ENCODE results near the gene ACAP1.
"Not testable (repeated sequence)": the region's sequence is repeated elsewhere in the genome, so short reads cannot be mapped to it uniquely, and the experiment has no call there.

Gene ACAP1

DNA sequence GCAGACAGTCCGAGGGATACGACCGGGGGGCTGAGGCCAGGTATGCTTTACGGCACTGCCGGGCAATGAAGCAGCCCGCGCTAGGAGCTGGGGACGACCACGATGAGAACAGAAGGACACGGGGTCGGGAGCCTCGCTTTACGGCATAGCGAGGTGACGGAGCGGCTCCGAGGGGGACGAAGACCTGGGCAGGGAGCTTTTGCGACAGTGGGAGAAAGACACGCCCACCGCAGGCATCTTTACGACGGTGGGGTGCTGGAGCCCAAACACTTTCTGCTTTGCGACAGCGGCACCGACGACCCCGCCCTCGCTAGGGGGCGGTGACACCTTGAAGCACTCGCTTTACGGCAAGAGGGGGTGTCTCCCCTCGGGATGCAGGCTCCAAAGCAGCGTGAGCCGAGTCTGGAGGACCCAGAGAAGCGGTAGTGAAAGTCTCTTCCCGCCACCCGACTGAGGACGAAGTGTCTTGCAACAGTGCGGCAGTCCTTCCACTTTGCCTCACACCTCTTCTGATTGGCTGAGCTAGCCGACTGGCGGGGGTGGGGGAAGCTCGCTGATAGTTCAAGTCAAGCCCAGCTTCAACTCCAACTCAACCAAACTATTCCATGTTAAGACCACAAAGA is 6.8 kb upstream of the ACAP1 start:
- DNase-seq, result peak; percentile 98

DNA sequence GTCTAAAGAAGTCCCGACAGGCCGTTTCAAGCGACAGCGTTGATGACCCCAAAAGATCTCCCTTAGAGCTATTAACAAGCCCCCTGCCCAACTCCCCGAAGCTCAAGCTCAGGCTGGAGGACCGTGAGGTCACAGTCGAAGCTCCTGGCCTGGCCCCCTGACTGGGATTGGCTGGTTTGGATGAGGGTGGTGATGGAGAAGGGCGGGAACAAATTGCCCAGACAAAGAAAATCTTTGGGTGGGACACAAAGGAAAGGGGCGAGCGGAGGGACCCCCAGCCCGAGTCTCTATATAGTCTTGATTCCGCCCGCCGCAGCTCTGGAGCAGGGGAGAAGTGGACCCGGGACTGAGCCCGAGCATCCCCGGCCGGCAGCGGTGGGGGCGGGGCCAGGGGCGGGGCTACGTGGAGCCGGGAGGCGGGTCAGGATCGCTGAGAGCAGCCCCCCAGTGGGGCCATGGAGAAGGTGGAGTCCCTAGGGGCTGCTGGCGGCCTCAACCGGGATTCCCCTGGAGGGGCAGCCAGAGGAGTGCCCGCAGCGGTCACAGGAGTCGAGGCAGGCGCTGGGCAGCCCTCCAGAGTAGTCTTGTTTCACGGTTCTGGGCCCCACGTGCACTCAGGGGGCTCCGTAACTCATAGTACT is 6.2 kb upstream of the ACAP1 start:
- peak; percentile 86 for DNase-seq

DNA sequence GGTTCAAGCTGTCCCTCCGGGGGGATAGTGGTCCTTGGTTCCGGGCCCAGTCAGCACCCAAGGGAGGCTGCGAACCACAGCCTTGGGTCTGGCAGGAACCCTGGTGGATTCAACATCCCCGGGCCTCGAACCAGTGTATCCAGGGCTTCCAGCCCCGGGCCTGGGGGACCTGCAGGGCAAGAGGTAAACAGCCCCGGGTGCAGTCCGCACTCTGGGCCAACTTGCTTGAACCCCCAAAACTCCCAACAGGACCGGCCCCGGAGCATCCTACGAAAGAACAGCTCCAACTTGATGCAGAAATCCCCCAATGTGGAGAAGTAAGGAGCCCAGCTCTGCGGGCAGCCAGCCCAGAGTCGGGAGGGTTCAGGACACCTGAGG is 5.7 kb upstream of the ACAP1 start:
- DNase-seq, result no peak

DNA sequence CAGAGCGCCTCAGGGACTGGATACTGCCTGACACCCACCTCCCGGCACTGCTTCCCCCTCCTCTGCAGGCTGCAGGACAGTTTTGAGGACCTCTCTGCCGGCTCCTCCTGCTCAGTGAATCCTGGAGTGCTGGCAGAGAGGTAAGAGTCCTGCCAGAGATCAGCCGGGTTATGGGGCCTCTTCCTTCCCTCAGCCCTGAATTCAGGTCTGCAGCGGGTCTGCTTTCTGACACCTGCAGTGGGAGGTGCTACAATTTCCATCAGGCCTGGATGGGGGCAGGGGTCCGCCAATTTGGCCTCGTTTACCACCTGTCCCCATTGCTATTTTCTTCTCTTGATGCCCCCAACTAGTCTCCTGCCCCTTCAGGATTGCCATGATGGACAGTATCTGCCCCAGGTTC is 4.2 kb upstream of the ACAP1 start:
- DNase-seq, result no peak

DNA sequence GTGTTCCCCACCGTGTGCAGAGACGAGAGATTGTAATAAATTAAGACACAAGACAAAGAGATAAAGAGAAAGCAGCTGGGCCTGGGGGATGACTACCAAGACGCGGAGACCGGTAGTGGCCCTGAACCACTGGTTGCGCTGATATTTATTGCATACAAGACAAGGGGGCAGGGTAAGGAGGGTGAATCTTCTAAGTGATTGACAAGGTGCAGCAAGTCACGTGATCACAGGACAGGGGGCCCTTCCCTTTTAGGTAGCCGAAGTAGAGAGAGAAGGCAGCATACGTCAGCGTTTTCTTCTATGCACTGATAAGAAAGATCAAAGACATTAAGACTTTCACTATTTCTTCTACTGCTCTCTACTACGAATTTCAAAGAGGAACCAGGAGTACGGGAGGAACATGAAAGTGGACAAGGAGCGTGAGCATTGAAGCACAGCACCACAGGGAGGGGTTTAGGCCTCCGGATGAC is 3.7 kb upstream of the ACAP1 start:
- DNase-seq, result peak; percentile 73

DNA sequence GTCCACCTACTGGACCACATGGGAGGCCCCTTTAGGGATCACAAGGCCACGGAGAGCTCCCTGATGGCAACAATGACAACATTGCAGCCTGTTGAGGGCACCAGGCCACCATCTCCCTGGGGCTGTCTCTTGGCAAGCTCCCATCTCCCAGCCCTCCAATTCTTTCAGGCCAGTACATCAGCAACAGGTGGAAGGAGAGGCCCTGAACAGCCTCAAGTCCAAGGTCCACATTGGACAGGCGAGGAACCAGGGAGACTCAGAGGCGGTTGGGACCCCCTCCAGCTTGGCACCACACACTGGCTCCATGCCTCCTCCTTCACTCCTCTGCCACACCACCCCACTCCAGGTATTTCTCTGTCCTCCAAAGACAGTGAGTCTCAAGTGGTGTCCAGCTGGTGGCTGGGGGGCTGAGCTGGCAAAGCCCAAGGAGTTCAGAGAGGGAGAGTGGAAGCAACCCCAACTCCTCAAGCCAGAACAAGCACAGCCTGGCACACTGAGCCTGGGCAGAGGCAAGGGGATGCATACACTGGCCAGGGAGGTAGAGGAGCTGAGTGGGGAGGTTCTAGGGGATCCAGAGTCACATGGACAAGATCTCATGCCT is 1.3 kb upstream of the ACAP1 start:
- no peak for DNase-seq

DNA sequence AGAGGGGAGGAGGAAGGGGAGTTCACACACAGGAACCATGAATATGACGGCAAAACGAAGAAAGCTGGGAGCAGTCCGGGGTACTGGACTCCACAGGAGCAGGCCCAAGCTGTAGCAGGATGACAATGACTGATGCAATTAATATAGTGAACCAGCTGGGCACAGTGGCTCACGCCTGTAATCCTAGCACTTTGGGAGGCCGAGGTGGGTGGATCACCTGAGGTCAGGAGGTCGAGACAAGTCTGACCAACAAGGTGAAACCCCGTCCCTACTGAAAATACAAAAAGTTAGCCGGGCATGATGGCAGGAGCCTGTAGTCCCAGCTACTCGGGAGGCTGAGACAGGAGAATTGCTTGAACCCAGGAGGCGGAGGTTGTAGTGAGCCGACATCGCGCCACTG is 564 bp upstream of the ACAP1 start:
- not testable (repeated sequence) for DNase-seq

DNA sequence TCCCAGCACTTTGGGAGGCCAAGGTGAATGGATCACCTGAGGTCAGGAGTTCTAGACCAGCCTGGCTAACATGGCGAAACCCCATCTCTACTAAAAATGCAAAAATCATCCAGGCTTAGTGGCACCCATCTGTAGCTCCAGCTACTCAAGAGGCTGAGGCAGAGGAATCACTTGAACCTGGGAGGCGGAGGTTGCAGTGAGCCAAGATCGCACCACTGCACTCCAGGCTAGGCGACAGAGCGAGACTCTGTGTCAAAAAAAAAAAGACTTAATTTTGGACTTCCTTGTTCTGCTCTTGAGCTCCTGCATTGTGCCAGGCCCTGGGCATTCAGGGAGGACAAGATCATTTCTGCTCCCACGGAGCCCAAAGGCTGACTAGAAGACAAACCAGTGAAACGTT is 1.3 kb downstream of the ACAP1 start:
- DNase-seq, result not testable (repeated sequence)

DNA sequence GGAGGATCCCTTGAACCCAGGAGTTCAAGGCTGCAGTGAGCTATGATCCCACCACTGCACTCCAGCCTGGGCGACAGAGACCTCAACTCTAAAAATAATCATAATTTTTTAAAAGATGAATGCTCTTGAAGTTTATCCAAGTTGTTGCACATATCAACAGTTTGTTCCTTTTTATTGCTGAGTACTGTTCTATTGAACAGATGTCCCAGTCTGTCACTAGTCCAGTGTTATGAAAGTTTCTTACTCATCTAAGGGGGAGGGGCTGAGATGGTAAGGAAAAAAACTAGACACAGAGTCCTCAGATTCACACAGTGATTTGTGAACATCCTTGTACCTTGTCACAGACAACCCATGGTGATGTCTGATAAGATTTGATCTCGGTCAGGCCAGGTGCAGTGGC is 3.9 kb downstream of the ACAP1 start:
- DNase-seq, result no peak

DNA sequence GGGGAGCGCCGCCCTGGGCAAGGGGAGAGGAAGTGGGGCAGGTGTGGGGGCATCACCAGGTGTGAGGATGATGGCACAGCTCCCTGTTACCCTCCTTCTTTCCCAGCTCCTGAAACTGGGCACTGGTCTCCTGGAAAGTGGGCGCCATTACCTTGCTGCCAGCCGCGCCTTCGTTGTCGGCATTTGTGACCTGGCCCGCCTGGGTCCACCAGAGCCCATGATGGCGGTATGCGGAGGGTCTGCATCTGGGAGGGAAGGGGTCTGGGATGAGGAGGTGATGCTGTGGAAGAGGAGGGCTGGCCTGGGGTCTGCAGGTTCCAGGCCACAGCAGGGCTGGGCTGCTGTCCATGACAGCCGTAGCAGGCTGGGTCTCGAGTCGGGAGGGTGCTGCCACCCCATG is 5.5 kb downstream of the ACAP1 start:
- DNase-seq, result no peak

DNA sequence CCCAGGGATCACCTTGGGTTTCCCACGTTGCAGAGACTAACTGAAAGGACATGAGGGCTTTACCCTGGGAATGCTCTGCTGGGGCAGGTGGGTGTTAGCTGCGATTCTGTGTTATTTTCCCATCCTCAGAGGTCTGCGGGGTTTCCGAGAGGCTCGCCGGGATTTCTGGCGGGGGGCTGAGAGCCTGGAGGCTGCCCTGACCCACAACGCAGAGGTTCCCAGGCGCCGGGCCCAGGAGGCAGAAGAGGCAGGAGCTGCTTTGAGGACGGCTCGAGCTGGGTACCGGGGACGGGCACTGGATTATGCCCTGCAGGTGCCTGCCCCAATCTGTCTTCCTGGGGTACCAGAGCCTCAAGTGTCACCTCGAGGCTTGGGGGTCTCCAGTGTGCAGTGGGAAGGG is 6.9 kb downstream of the ACAP1 start:
- DNase-seq, result no peak

DNA sequence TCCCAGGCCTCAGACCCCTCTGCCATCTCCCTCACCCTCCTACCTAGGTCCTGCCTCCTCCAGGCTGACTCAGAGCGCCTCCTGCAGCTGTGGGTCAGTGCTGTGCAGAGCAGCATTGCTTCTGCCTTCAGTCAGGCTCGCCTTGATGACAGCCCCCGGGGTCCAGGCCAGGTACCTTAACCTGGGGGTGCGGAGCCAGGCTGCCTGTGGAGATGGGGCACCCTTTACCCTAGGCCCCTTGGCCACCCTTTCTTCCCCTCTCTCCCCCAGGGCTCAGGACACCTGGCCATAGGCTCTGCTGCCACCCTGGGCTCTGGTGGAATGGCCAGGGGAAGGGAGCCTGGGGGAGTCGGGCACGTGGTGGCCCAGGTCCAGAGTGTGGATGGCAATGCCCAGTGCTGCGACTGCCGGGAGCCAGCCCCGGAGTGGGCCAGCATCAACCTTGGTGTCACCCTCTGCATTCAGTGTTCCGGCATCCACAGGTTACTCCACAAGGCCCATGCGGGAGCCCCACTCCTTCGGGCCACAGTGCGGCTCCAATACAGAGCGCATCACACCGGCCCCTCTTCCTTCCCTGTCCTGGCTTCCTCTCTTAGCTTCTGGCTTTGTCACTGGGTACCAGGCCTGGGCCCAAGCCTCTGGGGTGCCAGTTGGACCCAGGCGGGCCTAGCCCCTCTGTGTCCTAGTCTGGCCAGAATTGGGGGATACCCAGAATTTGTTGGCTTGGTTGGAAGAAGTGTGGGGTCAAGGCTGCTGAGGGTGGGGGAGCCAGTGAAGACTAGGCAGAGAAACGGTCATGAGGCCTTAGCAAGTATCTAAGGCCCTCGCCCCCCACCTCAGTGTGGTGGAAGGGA is 10.7 kb downstream of the ACAP1 start:
- DNase-seq, result no peak

DNA sequence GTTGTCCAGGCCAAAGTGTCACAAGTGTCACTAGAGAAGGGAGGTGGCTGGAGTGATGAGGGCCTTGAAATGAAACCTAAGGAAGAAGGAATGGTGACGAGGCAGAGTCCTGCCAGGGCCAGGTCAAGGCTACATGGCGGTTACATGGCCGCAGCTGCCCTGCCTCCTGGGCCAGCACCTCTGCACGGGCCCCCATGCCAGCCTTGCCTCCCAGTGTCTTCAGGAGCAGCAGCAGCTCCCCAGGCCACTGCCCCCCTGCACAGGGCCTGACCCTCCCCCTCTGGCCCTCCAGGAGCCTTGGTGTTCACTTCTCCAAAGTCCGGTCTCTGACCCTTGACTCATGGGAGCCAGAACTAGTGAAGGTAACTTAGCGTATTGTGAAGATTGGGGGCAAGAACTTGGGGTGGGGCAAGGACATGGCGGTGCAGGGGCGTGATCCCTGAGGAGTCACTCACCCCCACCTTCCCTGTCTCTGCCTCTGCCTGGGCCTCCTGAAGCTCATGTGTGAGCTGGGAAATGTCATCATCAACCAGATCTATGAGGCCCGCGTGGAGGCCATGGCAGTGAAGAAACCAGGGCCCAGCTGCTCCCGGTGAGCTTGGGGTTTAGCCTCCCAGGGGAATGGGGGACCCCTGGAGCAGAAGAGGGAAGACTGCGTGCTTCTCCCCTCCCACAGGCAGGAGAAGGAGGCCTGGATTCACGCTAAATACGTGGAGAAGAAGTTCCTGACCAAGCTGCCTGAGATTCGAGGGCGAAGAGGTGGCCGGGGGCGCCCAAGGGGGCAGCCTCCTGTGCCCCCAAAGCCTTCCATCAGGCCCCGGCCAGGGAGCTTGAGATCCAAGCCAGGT is 11.5 kb downstream of the ACAP1 start:
- no peak for DNase-seq

DNA sequence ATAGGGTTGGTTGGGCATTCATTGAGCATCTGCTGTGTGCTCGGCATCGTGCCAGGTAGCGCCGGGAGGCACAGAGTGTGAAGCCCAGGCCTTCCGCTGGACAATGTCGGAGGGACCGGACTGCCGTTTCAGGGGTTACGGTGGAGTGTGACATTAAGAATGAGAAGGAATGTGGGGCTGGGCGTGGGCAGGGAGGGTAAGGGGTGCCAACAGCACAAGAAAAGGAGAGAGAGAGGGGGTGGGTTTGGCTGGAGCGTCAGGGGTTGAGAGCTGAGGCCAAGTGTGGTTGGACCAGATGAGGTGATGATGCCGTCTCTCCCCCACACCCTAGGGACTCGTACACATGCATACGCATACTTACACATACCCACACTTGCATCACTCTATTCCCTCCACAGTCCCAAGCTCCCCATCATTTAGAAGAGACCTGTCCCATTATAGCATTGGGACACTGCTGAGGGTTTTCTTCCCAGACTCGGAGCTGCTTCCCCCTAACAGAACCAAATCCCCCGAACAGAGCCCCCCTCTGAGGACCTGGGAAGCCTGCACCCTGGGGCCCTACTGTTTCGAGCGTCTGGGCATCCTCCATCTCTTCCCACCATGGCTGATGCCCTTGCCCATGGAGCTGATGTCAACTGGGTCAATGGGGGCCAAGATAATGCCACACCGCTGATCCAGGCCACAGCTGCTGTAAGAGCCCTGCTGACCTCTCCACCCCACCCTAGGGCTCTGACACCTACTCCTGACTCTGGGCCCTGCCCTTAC is 12.3 kb downstream of the ACAP1 start:
- DNase-seq, result no peak

DNA sequence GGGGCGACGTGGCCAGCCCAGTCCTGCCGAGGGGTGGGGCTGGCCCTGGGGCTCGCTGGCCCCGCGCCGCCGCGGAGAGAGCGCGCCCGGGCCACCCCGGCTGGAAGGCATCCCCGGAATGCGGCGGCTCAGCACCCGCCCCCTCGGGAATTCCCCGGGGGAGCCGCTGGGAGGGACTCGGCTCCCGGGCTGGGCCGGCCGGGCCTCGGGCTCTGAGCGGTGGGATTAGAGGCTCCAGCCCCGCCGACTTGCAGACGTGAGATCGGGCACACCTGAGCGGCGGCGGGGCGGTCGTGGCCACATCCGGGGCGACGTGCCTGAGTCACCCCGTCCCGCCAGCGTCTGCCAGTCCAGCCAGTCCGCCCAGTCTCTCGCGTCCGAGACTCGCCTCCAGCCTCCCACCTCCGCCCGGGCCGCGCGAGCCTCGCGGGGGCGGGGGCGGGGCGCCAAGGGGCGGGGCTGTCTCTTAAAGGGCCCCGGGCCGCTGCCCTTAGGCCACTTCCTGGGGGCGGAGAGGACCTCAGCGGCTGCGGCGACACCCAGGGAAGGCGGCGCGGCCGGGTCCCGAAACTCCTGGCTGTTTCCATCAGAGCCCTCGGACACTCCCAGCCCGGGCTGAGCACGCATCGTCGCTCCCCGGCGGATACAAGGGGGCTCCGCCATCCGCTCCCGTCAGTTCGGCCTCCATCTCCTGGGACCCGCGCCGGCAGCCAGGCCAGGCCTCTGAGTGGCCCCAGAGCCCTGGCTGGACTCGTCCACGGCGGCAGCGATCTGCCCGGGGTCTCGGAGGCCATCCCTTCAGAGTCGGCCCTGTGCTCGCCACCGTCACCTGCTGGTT is 15.6 kb downstream of the ACAP1 start, which contains the start of gene KCTD11:
TSS of gene KCTD11 (plus strand) at position 498 of the 838 bp plus-strand sequence.
- DNase-seq, result peak; percentile 84

DNA sequence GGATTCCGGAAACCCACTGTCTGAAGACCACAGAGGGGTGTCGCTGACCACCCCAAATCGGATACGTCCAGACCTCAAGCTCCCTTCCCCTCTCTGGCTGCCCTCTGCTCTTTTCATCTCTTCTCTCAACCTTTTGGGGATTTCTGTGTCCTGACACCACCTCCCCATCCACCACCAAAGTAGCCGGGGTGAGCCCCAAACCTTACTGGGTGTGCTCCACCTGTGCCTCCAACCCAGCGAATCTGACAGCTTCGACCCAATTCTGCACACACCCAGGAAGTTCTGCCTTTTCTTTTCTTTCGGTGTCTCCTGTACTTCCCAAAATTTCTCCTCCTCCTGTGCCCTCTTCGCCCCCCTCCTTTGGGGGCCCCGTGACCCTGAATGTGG is 16.2 kb downstream of the ACAP1 start:
- DNase-seq, result peak; percentile 30

DNA sequence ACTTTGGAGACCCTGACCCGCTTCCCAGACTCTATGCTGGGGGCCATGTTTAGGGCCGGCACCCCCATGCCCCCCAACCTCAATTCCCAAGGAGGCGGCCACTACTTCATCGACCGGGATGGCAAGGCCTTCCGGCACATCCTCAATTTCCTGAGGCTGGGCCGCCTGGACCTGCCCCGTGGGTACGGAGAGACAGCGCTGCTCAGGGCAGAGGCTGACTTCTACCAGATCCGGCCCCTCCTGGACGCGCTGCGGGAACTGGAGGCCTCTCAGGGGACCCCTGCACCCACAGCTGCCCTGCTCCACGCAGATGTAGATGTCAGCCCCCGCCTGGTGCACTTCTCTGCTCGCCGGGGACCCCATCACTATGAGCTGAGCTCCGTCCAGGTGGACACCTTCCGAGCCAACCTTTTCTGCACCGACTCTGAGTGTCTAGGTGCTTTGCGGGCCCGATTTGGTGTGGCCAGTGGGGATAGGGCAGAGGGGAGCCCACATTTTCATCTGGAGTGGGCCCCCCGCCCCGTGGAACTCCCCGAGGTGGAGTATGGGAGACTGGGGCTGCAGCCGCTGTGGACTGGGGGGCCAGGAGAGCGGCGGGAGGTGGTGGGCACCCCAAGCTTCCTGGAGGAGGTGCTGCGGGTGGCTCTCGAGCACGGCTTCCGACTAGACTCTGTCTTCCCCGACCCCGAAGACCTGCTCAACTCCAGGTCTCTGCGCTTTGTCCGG is 16.7 kb downstream of the ACAP1 start:
- no peak for DNase-seq

DNA sequence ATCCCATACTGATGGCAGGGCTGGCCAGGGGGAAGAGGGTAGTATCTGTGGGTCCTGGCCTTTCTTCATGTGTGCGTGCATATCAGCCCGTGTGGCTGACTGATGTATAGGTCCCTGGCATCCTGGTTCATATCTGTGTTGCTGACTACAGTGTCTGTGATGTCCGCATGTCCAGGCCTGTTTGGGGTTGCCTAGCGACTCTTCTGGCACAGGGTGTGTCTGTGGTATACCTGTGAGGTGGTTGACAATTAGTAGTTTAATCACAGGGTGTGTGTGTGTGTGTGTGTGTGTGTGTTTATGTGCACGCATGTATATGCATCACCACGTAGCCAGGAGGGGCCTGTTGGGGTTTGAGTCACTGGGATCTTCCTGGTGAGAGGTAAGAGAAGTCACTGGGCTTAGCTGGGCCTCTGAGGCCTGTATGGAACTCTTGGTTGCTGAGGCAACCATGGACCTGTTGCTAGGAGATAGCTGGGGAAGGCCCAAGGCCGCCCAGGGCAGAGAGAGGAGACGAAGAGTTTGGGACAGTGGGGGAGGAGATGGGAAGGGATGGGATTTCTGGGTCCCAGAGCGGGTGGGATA is 18.0 kb downstream of the ACAP1 start:
- peak; percentile 38 for DNase-seq

DNA sequence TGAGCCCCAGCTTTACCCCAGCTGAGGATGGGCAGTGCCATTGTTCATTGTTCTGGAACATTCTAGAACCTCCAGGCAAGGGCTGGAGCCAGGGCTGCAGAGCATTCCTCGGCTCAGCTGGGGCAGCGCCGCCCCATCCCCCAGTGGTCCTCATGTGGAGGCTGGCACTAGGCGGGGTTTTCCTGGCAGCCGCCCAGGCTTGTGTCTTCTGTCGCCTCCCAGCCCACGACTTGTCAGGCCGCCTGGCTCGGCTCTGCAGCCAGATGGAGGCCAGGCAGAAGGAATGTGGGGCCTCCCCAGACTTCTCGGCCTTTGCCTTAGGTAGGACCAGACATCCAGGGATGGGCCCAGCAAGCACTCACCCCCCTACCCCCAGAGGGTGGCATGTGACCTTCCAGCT is 18.7 kb downstream of the ACAP1 start, which contains the start of gene TMEM95:
TSS of gene TMEM95 (plus strand) at position 104 of the 400 bp plus-strand sequence. CDS start at position 153, 49 bp downstream.
- no peak for DNase-seq

DNA sequence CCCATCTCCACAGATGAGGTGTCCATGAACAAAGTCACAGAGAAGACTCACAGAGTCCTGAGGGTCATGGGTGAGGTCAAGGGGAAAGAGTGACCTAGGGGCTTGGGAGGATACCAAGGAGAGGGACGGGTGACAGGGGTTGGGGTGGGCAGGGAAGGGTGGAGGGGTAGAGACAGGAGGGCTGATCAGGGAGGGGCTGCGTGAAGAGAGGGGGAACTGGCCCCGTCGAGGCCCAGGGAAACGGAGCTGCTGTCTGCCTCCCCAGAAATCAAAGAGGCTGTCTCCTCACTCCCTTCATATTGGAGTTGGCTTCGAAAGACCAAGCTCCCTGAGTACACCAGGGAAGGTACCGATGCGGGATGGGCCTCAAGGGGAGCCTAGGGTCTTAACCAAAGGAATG is 19.2 kb downstream of the ACAP1 start:
- DNase-seq, result no peak

Measured in CD4-positive, alpha-beta T cell treated with Interleukin-17A for 1 hour (primary cell).